ENCODE measurements around the gene MLXIP.

- TF ChIP-seq CTCF (IDR thresholded peaks at IDR 0.05): no peak
- no peak for TF ChIP-seq POLR2A (IDR thresholded peaks at IDR 0.05)
Observed at GRCh38 chr12:122155705-122156104, 77.1 kb downstream of the MLXIP start.
